Endothelial cell of umbilical vein (primary cell): Measurements from ENCODE around the gene EFS. TPM values are rescaled to one million over a fixed set of nuclear protein-coding genes. Genes with fewer than 3 reads are reported as not detected.

Experiments
- BruUV-seq: library from RNA; stranded (reverse); fragments of 400-500 nt; replicated peaks from 2 replicates; lab custom pipeline; 2021; lab: Mats Ljungman, UMichigan
- CTCF ChIA-PET: fragments of 300-600, 350-600 bp; sonication (Branson Sonifier 250); formaldehyde crosslinking; loops from one replicate; lab custom pipeline; 2021; ENCODE audit warnings: antibody characterized with exemption, inconsistent platforms; lab: Charles Lee
- POLR2A ChIA-PET: fragments of 300-600, 350-600 bp; sonication (Branson Sonifier 250); formaldehyde crosslinking; loops from one replicate; lab custom pipeline; 2021; ENCODE audit warnings: antibody characterized with exemption, inconsistent platforms; lab: Charles Lee
- DNase-seq: peaks from one replicate; pipeline ENCODE4 v3.0.0-alpha.2; 2011; ENCODE audit warnings: low read depth, low spot score
- FAIRE-seq: peaks from 2 replicates; lab custom pipeline; 2011; peaks lifted over from hg19 to GRCh38; lab: Jason Lieb, UNC
- H2AFZ ChIP-seq: 2 replicates; pipeline ENCODE4 v1.6.0; 2012; ENCODE audit warnings: low read depth, low read length, control low read depth, inconsistent platforms
- H3K27ac ChIP-seq: 2 replicates; pipeline ENCODE4 v1.5.1; 2011; ENCODE audit warnings: low read depth, mild to moderate bottlenecking, control low read depth, low read length, moderate library complexity; ENCODE audit not compliant: insufficient read depth
- H3K27me3 ChIP-seq, 2 experiments: 2 replicates each; pipeline versions ENCODE4 v1.6.0 to v1.6.1; 2011; ENCODE audit warnings: low read length in 2 of 2, mixed read lengths in 1 of 2; ENCODE audit not compliant: control insufficient read depth in 2 of 2, insufficient read depth in 2 of 2
- H3K36me3 ChIP-seq, 2 experiments: 2 replicates in 1 of 2; 3 replicates in 1 of 2; pipeline ENCODE4 v1.5.1; 2011; ENCODE audit warnings: low read length in 2 of 2, mild to moderate bottlenecking in 1 of 2, moderate library complexity in 1 of 2; ENCODE audit not compliant: control insufficient read depth in 2 of 2, insufficient read depth in 2 of 2; ENCODE audit errors: extremely low read depth in 1 of 2
- H3K4me1 ChIP-seq: 3 replicates; pipeline ENCODE4 v1.5.1; 2011; ENCODE audit warnings: mild to moderate bottlenecking, low read length; ENCODE audit not compliant: control insufficient read depth, insufficient read depth; ENCODE audit errors: extremely low read depth
- H3K4me2 ChIP-seq: 2 replicates; pipeline ENCODE4 v1.6.1; 2011; ENCODE audit warnings: low read length, control low read depth, mixed read lengths; ENCODE audit not compliant: insufficient read depth
- H3K4me3 ChIP-seq, 3 experiments: fragments of 200-600 bp in 1 of 3; sonication (generic), shearing (Covaris generic) in 1 of 3; replicated peaks in 1 of 3; 2 replicates each; pipeline ENCODE4 v1.5.1; 2011 to 2016; ENCODE audit warnings: control low read depth in 3 of 3, low read length in 3 of 3, mild to moderate bottlenecking in 2 of 3, inconsistent platforms in 1 of 3, low read depth in 1 of 3, moderate library complexity in 1 of 3; ENCODE audit not compliant: insufficient read depth in 1 of 3
- H3K79me2 ChIP-seq: 2 replicates; pipeline ENCODE4 v1.6.0; 2012; ENCODE audit warnings: low read length, inconsistent platforms; ENCODE audit not compliant: control insufficient read depth, insufficient read depth
- H3K9ac ChIP-seq: replicated peaks from 2 replicates; pipeline ENCODE3; 2011; ENCODE audit warnings: low read length, control low read depth; ENCODE audit not compliant: insufficient read depth; ENCODE audit errors: extremely low read depth
- H3K9me1 ChIP-seq: replicated peaks from 3 replicates; pipeline ENCODE4 v1.6.0; 2011; ENCODE audit warnings: mild to moderate bottlenecking, low read length; ENCODE audit not compliant: control insufficient read depth, insufficient read depth; ENCODE audit errors: extremely low read depth
- H3K9me3 ChIP-seq: replicated peaks from 2 replicates; pipeline ENCODE4 v1.5.1; 2012; ENCODE audit warnings: low read length, inconsistent platforms; ENCODE audit not compliant: control insufficient read depth, insufficient read depth
- H4K20me1 ChIP-seq: replicated peaks from 2 replicates; pipeline ENCODE3; 2011; ENCODE audit warnings: mild to moderate bottlenecking, low read length; ENCODE audit not compliant: control insufficient read depth, insufficient read depth; ENCODE audit errors: extremely low read depth
- EZH2 ChIP-seq: IDR thresholded peaks from 2 replicates; pipeline ENCODE4 v1.6.1; 2012; ENCODE audit warnings: borderline replicate concordance, low read depth, mild to moderate bottlenecking, moderate library complexity, low read length, inconsistent platforms; ENCODE audit not compliant: severe bottlenecking
- GATA2 ChIP-seq: IDR thresholded peaks from 2 replicates; pipeline ENCODE4 v1.7.0; 2011; ENCODE audit warnings: low read depth, mild to moderate bottlenecking, moderate library complexity, mixed read lengths, low read length; ENCODE audit not compliant: insufficient read length, insufficient read depth
- JUN ChIP-seq: IDR thresholded peaks from 2 replicates; pipeline ENCODE4 v1.6.1; 2011; ENCODE audit warnings: borderline replicate concordance, low read depth; ENCODE audit not compliant: insufficient read length, insufficient read depth
- MYC ChIP-seq: IDR thresholded peaks from one replicate; pipeline ENCODE4 v1.6.1; 2011; ENCODE audit warnings: mild to moderate bottlenecking, low read depth, low read length
- POLR2A ChIP-seq: IDR thresholded peaks from 2 replicates; pipeline ENCODE4 v1.6.1; 2012; ENCODE audit warnings: low read depth, mild to moderate bottlenecking, control low read depth, low read length
- POLR2AphosphoS5 ChIP-seq: IDR thresholded peaks from 2 replicates; pipeline ENCODE4 v1.6.1; 2012; ENCODE audit warnings: low read depth, mild to moderate bottlenecking, control low read depth, low read length, moderate library complexity; ENCODE audit not compliant: insufficient read depth
- dilution Hi-C: fragments of 300-500 bp; cut with MboI; formaldehyde crosslinking; loops from one replicate; pipeline ENCODE4 v1.15.0; 2019; ENCODE audit warnings: low sequenced_read_pairs; ENCODE audit not compliant: extremely low pct_ligation_motif_present
- intact Hi-C: fragments of 100-400 bp; cut with micrococcal nuclease; formaldehyde crosslinking; loops from one replicate; pipeline ENCODE4 v1.10.0; 2022
- polyA plus RNA-seq, 4 experiments: library from polyadenylated mRNA; depleted of rRNA in 3 of 4; stranded (reverse) in 3 of 4; unstranded in 1 of 4; fragments of >200 nt; gene quantifications; 2 replicates each; pipeline versions ENCODE4 v1.2.1 to v1.2.3, GENCODE V29; 2011 to 2012; ENCODE audit warnings: missing spikeins in 1 of 4
- total RNA-seq: library from RNA; stranded (reverse); gene quantifications from 2 replicates; pipeline ENCODE4 v1.2.3, GENCODE V29; 2021
- TF ChIP-seq, protein P1 (sequence below): IDR thresholded peaks from 2 replicates; pipeline ENCODE4 v1.6.1; 2011; ENCODE audit not compliant: insufficient read depth, insufficient read length
- TF ChIP-seq, protein P2 (sequence below), 2 donors: IDR thresholded peaks; 1 replicate in 1 of 2; 2 replicates in 1 of 2; pipeline ENCODE4 v1.5.1; 2011; ENCODE audit warnings: low read length in 2 of 2, mild to moderate bottlenecking in 2 of 2, moderate library complexity in 2 of 2, control low read depth in 1 of 2, inconsistent platforms in 1 of 2, low read depth in 1 of 2; ENCODE audit not compliant: insufficient read depth in 1 of 2; ENCODE audit errors: extremely low read depth in 1 of 2

EFS gene
- total and polyA plus RNA-seq, 2 donors (not counting 3 experiments of a cell fraction or from before 2014, with no cell fraction given), result 0.03 to 0.13 TPM

DNA sequence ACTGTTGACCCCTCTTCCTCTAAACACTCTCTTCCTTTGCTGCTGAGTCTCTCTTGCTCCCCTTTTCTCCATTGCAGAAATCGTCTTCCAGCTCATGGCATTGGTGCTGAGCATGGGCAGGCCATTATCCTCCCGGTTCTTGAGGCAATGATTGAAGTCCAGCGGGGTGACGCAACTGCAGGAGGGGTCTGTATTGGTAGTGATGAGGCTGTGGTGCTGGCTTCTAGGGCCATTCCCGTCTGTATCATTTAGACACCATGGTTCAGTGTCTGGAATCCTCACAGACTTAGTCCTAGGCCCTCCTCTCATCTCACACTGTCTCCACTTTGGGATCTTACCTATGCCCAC lies 11.6 kb downstream of the EFS start:
- Histone ChIP-seq H3K9me3 (no peaks in the 10 kb centered on the region), H4K20me1 (no peaks in the 10 kb centered on the region), H3K4me3 (no peak overlapping the region), H2AFZ (no peak overlapping the region), H3K79me2 (no peaks in the 10 kb centered on the region), H3K4me1 (no peaks in the 10 kb centered on the region), H3K27ac (no peak overlapping the region), H3K9ac (no peak overlapping the region), H3K9me1 (no peaks in the 10 kb centered on the region), H3K4me2 (no peak overlapping the region), H3K27me3 (peaks cover 32 to 36% of the 10 kb centered on the region in 2 experiments), H3K36me3 (no peaks in the 10 kb centered on the region)
- FAIRE-seq, result no peak
- CTCF ChIA-PET, result interaction anchor here (1.7 to 1.9 kb wide), 2 partner anchors 16 to 27 kb away, joined by 6 to 7 read pairs; no protein-coding TSS in a partner anchor
- dilution Hi-C loops (no loop called here), intact Hi-C loops (no loop called here)
- TF ChIP-seq, protein P1, sequence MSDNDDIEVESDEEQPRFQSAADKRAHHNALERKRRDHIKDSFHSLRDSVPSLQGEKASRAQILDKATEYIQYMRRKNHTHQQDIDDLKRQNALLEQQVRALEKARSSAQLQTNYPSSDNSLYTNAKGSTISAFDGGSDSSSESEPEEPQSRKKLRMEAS, result no peak
- TF ChIP-seq GATA2, result no peak
- TF ChIP-seq POLR2AphosphoS5, result no peak
- TF ChIP-seq JUN, result no peak
- no peak for TF ChIP-seq EZH2
- TF ChIP-seq MYC, result no peak
- no peak for TF ChIP-seq POLR2A
- TF ChIP-seq, protein P2, sequence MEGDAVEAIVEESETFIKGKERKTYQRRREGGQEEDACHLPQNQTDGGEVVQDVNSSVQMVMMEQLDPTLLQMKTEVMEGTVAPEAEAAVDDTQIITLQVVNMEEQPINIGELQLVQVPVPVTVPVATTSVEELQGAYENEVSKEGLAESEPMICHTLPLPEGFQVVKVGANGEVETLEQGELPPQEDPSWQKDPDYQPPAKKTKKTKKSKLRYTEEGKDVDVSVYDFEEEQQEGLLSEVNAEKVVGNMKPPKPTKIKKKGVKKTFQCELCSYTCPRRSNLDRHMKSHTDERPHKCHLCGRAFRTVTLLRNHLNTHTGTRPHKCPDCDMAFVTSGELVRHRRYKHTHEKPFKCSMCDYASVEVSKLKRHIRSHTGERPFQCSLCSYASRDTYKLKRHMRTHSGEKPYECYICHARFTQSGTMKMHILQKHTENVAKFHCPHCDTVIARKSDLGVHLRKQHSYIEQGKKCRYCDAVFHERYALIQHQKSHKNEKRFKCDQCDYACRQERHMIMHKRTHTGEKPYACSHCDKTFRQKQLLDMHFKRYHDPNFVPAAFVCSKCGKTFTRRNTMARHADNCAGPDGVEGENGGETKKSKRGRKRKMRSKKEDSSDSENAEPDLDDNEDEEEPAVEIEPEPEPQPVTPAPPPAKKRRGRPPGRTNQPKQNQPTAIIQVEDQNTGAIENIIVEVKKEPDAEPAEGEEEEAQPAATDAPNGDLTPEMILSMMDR (IDR thresholded peaks at IDR 0.05; ENCODE audit: extremely low read depth in 1 of 2, insufficient read depth in 1 of 2, low read depth in 1 of 2, low read length in 2 of 2), result no peak
- POLR2A ChIA-PET, result no interaction called here
- no peak for DNase-seq
- no TSS peak for BruUV-seq
